Activated CD8-positive, alpha-beta memory T cell treated with anti-CD3 and anti-CD28 coated beads for 4 hours (primary cell): ENCODE results near the gene NRL.
"Not testable (repeated sequence)": the region's sequence is repeated elsewhere in the genome, so short reads cannot be mapped to it uniquely, and the experiment has no call there.

Experiments
- DNase-seq, 2 donors: peaks; one replicate each; pipeline ENCODE4 v3.0.0-alpha.2; 2020; ENCODE audit warnings: low read depth in 2 of 2

The NRL gene

GRCh38 chr14:24123424-24124417 is 9.0 kb upstream of the NRL start:
- no peak for DNase-seq

GRCh38 chr14:24122898-24123297 is 8.1 kb upstream of the NRL start:
- DNase-seq = no peak

GRCh38 chr14:24122416-24122815 is 7.7 kb upstream of the NRL start:
- no peak for DNase-seq

GRCh38 chr14:24121210-24121609 is 6.5 kb upstream of the NRL start:
- DNase-seq = no peak

GRCh38 chr14:24119691-24120090 is 4.9 kb upstream of the NRL start:
- no peak for DNase-seq

GRCh38 chr14:24117179-24117578 is 2.4 kb upstream of the NRL start:
- no peak for DNase-seq

GRCh38 chr14:24116128-24116814 is 1.5 kb upstream of the NRL start:
- DNase-seq = no peak

- DNase-seq = no peak
Observed at GRCh38 chr14:24115422-24116127, 826 bp upstream of the NRL start.

GRCh38 chr14:24113801-24114531 is 783 bp downstream of the NRL start:
- DNase-seq = peak; percentile 45 to 51

GRCh38 chr14:24113379-24113800 is 1.4 kb downstream of the NRL start:
- no peak for DNase-seq

- no peak for DNase-seq
Observed at GRCh38 chr14:24110523-24110922, 4.2 kb downstream of the NRL start.

GRCh38 chr14:24110060-24110459 is 4.7 kb downstream of the NRL start:
- no peak for DNase-seq

GRCh38 chr14:24108336-24108874 is 6.3 kb downstream of the NRL start:
- DNase-seq = no peak

- DNase-seq = no peak
Observed at GRCh38 chr14:24106672-24107271, 8.0 kb downstream of the NRL start.

- not testable (repeated sequence) for DNase-seq
Observed at GRCh38 chr14:24105609-24106239, 9.0 kb downstream of the NRL start.

- no peak for DNase-seq
Observed at GRCh38 chr14:24103451-24103850, 11.3 kb downstream of the NRL start.

- DNase-seq = no peak
Observed at GRCh38 chr14:24102357-24103048, 12.2 kb downstream of the NRL start.

GRCh38 chr14:24100982-24101494 is 13.7 kb downstream of the NRL start:
- DNase-seq = no peak

- no peak for DNase-seq
Observed at GRCh38 chr14:24100197-24100981, 14.4 kb downstream of the NRL start.
